BJ (cell line): Measurements from ENCODE around the gene SELENOO. TPM values are rescaled to one million over a fixed set of nuclear protein-coding genes. Genes with fewer than 3 reads are reported as not detected.

Experiments
- CTCF ChIA-PET: fragments of 350-600 bp; formaldehyde crosslinking; extraction: SDS; loops from one replicate; lab custom pipeline; 2021; ENCODE audit warnings: antibody characterized with exemption, inconsistent platforms; lab: Yijun Ruan, JAX
- POLR2A ChIA-PET: fragments of 300-600 bp; sonication (Branson Sonifier 250); formaldehyde crosslinking; extraction: SDS; loops from one replicate; lab custom pipeline; 2021; ENCODE audit warnings: antibody characterized with exemption; lab: Charles Lee
- DNase-seq: peaks from one replicate; pipeline ENCODE4 v3.0.0-alpha.2; 2011; ENCODE audit warnings: low read depth
- H3K27me3 ChIP-seq: 2 replicates; pipeline ENCODE4 v1.6.0; 2011; ENCODE audit warnings: low read length; ENCODE audit not compliant: control insufficient read depth, insufficient read depth
- H3K36me3 ChIP-seq: 2 replicates; pipeline ENCODE4 v1.5.1; 2011; ENCODE audit warnings: low read length; ENCODE audit not compliant: control insufficient read depth, insufficient read depth
- H3K4me3 ChIP-seq: 2 replicates; pipeline ENCODE4 v1.5.1; 2011; ENCODE audit warnings: low read depth, mild to moderate bottlenecking, control low read depth, low read length
- polyA plus RNA-seq: library from polyadenylated mRNA; depleted of rRNA; stranded (reverse); fragments of >200 nt; gene quantifications from 2 replicates; pipeline ENCODE4 v1.2.3, GENCODE V29; 2011
- TF ChIP-seq, protein P1 (sequence below): IDR thresholded peaks from 2 replicates; pipeline ENCODE4 v1.5.1; 2011; ENCODE audit warnings: low read depth, mild to moderate bottlenecking, control low read depth, inconsistent platforms, low read length, moderate library complexity; ENCODE audit not compliant: insufficient read depth

Gene SELENOO
- polyA plus RNA-seq, 1 experiment, result 16.7 TPM

- no peak for DNase-seq
- no peaks in the 10 kb centered on the region for H3K27me3 ChIP-seq
- CTCF ChIA-PET, result interaction anchor here (0.5 to 3.4 kb wide), 12 partner anchors 9 to 128 kb away, joined by 3 to 26 read pairs (median 4); partner anchors contain the start of genes DENND6B and HDAC10
- H3K36me3 ChIP-seq, result peaks cover 26% of the 10 kb centered on the region
- H3K4me3 ChIP-seq, result peak overlapping the region; percentile 81
- POLR2A ChIA-PET, result no interaction called here
- TF ChIP-seq, protein P1, sequence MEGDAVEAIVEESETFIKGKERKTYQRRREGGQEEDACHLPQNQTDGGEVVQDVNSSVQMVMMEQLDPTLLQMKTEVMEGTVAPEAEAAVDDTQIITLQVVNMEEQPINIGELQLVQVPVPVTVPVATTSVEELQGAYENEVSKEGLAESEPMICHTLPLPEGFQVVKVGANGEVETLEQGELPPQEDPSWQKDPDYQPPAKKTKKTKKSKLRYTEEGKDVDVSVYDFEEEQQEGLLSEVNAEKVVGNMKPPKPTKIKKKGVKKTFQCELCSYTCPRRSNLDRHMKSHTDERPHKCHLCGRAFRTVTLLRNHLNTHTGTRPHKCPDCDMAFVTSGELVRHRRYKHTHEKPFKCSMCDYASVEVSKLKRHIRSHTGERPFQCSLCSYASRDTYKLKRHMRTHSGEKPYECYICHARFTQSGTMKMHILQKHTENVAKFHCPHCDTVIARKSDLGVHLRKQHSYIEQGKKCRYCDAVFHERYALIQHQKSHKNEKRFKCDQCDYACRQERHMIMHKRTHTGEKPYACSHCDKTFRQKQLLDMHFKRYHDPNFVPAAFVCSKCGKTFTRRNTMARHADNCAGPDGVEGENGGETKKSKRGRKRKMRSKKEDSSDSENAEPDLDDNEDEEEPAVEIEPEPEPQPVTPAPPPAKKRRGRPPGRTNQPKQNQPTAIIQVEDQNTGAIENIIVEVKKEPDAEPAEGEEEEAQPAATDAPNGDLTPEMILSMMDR, result no peak
These were observed 41.7 kb downstream of the SELENOO start for GRCh38 chr22:50242406-50242949.

- Histone ChIP-seq H3K27me3 (no peaks in the 10 kb centered on the region), H3K4me3 (peak overlapping the region; percentile 81), H3K36me3 (peaks cover 23% of the 10 kb centered on the region)
- no peak for DNase-seq
- TF ChIP-seq, protein P1, result no peak
- POLR2A ChIA-PET, result no interaction called here
- CTCF ChIA-PET, result interaction anchor here (0.7 to 1.8 kb wide), 9 partner anchors 9 to 254 kb away, joined by 3 to 11 read pairs (median 3); partner anchors contain the start of gene DENND6B
These were observed 43.0 kb downstream of the SELENOO start for GRCh38 chr22:50243685-50244419.

DNA sequence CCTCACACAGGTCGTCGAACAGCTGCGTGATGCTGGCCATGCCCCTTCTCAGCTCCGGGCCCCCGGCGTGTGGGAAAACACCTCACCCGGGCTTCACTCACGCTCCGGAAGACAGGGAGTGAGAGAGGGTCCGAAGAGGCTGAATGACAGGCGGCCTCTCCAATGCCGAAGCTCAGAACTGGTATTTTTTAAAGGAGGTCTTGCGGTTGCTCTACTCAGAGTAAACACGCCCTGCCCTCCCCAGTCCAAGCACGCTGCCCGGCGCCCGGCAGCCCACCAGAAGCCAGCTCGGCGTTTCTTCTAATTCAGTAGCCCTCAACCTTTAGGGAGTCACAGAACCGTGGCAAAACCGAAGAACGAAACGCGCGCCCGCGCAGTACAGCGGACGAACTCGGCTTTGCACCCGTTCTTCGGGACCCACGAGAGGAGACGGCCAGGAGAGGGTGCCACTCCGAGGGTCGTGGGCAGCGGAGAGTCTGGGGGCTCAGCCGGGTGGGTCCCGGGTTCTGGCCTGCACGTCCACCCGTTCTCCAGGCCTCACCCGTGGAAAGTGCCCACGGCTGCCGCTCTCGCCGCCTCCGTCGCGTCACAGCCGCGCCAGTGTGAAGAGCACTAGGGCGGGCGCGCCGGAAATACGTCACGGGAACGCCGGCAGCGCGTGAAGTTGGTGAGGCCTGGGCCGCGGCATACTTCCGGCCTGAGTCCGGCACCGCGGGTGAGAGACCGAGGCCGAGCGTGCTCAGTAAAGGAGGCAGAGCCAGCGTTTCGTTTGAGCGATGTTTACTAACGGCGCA, 43.8 kb downstream of the SELENOO start, which contains the start of gene TUBGCP6:
Gene TUBGCP6, minus strand, starts transcription at position 604 of the 794 bp plus-strand sequence. Its CDS starts 564 bp downstream, at position 40.
- Histone ChIP-seq H3K36me3 (peaks cover 22% of the 10 kb centered on the region), H3K27me3 (no peaks in the 10 kb centered on the region), H3K4me3 (peak within 1 kb of the TSS; percentile 81)
- no peak for DNase-seq
- ChIA-PET POLR2A (no interaction called here), CTCF (interaction anchor here (0.6 to 1.8 kb wide), 7 partner anchors 8 to 253 kb away, joined by 3 to 11 read pairs (median 3); partner anchors contain the start of gene DENND6B)
- TF ChIP-seq, protein P1, result no peak

DNA sequence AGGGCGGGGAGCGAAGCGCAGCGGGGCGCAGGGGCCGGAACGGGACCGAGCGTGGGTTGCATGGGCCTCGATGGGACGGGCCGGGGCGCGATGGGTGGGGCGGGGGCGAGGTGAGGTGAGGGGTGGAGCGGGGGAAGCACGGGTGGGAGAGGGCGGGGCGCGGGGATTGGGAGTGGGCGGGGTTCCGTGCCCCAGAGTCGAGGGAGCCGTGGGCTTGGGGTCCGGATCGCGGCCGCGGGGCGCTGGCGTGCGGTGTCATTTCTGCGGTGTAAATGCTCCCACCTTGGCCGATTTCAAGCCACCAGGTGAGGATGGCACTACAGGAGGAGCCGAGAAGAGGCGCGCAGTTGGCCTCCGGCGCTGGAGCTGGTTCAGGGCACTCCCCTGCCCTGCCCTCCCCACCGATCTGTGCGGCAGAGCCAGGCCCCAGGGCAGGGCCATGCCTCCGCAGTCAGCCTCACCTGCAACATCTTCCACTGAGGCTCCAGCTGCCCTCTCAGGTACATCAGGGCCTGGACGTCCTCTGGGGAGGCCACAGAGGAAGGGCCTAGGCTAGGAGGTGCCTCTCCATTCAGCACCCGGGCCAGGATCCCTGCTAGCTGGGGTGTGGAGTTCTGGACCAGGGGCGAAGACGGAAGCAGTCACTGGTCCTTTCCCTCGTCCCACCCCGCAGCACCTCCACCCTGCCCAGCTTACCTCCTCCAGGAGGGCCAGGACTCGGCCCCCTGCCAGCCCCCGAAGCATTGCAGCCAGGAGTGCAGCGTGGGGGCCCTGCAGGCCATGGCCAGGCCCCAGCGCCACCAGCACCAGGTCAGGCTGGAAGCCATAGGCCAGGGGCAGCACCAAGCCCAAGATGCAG, 44.6 kb downstream of the SELENOO start:
- Histone ChIP-seq H3K36me3 (peaks cover 16% of the 10 kb centered on the region), H3K4me3 (peak overlapping the region; percentile 81), H3K27me3 (no peaks in the 10 kb centered on the region)
- ChIA-PET CTCF (interaction anchor here (0.9 kb wide), 1 partner anchor 97 kb away, joined by 4 read pairs; no protein-coding TSS in a partner anchor), POLR2A (no interaction called here)
- TF ChIP-seq, protein P1, result no peak
- DNase-seq, result no peak
